Measurements from ENCODE around the gene PRR7. TPM values are rescaled to one million over a fixed set of nuclear protein-coding genes. Genes with fewer than 3 reads are reported as not detected.

The PRR7 gene
- total and polyA plus RNA-seq, 2 of the 13 experiments (the other 11 are each of a cell fraction or from before 2014, with no cell fraction given): 4.8 to 5.0 TPM

DNA sequence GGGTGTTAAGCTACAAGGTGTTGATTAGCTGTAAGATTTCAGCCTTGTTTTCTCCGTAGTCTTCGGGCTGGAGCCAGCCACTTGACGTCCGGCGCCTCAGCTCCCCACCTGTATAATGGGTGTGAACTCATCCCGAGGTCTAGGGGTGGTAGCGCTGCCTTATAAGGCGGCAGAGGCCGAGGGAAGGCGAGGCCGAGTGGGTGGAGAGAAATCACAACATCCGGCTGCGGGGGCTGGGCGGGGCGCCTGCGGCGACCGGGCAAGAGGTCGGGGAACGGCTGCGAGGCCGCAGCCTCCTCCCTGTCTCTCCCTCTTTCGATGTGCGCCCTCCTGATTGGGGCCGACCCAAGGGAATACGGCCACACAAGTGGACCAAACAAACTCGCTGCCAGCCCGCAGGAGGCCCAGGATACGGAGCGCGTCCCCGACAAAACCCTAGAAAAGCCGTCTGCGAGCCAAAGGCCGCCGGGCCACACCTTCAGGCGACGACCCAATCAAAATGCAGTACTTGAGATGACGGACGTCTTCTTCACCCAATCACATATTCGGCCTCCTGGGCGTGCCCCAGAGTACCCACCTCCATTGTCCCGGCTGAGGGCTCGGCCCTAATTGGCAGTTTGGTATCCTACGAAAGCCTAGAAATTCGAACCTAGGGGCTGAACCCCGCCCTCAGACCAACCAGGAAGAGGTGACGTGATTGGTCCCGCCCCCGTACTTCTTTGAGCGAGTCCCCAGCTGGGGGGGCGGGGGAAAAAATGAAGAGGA, 20.6 kb upstream of the PRR7 start (continued):
- no peak for TF ChIP-seq SNAPC2 (CRISPR knock-in tag; IDR thresholded peaks at IDR 0.05)
- TF ChIP-seq, protein P1, sequence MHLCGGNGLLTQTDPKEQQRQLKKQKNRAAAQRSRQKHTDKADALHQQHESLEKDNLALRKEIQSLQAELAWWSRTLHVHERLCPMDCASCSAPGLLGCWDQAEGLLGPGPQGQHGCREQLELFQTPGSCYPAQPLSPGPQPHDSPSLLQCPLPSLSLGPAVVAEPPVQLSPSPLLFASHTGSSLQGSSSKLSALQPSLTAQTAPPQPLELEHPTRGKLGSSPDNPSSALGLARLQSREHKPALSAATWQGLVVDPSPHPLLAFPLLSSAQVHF (CRISPR knock-in tag; IDR thresholded peaks at IDR 0.05): no peak
- no peak for TF ChIP-seq RBM39 (IDR thresholded peaks at IDR 0.05; ENCODE audit: low read depth, low read length, poor library complexity, severe bottlenecking)
- no peak for TF ChIP-seq ZNF296 (CRISPR knock-in tag; conservative IDR thresholded peaks at IDR 0.05)
- TF ChIP-seq SP1 (IDR thresholded peaks at IDR 0.05): no peak
- peak; percentile 59; the same call in 1 of the 2 replicates for TF ChIP-seq SP1 (CRISPR knock-in tag; IDR thresholded peaks at IDR 0.05)
- TF ChIP-seq RAD21 (CRISPR knock-in tag; IDR thresholded peaks at IDR 0.05): peak; percentile 45; the same call in 1 of the 2 replicates
- no peak for TF ChIP-seq RELA (CRISPR knock-in tag; IDR thresholded peaks at IDR 0.05)
- no peak; the same call in 1 of the 2 replicates for TF ChIP-seq ELF4 (CRISPR knock-in tag; IDR thresholded peaks at IDR 0.05; ENCODE audit: borderline replicate concordance)
- TF ChIP-seq REXO4 (CRISPR knock-in tag; IDR thresholded peaks at IDR 0.05; ENCODE audit: borderline replicate concordance): no peak
- TF ChIP-seq ZNF75D (CRISPR knock-in tag; IDR thresholded peaks at IDR 0.05; ENCODE audit: borderline replicate concordance): no peak
- 0 out of 2 replicates have a peak, but pooled peaks have one; percentile 33 for TF ChIP-seq ZFP90 (CRISPR knock-in tag; IDR thresholded peaks at IDR 0.05; ENCODE audit: borderline replicate concordance)
- TF ChIP-seq ZNF883 (CRISPR knock-in tag; IDR thresholded peaks at IDR 0.05; ENCODE audit: not compliant biosample characterization): no peak
- TF ChIP-seq, protein P2, sequence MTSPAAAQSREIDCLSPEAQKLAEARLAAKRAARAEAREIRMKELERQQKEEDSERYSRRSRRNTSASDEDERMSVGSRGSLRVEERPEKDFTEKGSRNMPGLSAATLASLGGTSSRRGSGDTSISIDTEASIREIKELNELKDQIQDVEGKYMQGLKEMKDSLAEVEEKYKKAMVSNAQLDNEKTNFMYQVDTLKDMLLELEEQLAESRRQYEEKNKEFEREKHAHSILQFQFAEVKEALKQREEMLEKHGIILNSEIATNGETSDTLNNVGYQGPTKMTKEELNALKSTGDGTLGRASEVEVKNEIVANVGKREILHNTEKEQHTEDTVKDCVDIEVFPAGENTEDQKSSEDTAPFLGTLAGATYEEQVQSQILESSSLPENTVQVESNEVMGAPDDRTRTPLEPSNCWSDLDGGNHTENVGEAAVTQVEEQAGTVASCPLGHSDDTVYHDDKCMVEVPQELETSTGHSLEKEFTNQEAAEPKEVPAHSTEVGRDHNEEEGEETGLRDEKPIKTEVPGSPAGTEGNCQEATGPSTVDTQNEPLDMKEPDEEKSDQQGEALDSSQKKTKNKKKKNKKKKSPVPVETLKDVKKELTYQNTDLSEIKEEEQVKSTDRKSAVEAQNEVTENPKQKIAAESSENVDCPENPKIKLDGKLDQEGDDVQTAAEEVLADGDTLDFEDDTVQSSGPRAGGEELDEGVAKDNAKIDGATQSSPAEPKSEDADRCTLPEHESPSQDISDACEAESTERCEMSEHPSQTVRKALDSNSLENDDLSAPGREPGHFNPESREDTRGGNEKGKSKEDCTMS (CRISPR knock-in tag; conservative IDR thresholded peaks at IDR 0.05): no peak
- no peak for TF ChIP-seq GABPA (IDR thresholded peaks at IDR 0.05; ENCODE audit: low read depth, low read length)
- TF ChIP-seq GABPA (CRISPR knock-in tag; IDR thresholded peaks at IDR 0.05; ENCODE audit: low read depth): peak; percentile 82
- TF ChIP-seq, protein P3, sequence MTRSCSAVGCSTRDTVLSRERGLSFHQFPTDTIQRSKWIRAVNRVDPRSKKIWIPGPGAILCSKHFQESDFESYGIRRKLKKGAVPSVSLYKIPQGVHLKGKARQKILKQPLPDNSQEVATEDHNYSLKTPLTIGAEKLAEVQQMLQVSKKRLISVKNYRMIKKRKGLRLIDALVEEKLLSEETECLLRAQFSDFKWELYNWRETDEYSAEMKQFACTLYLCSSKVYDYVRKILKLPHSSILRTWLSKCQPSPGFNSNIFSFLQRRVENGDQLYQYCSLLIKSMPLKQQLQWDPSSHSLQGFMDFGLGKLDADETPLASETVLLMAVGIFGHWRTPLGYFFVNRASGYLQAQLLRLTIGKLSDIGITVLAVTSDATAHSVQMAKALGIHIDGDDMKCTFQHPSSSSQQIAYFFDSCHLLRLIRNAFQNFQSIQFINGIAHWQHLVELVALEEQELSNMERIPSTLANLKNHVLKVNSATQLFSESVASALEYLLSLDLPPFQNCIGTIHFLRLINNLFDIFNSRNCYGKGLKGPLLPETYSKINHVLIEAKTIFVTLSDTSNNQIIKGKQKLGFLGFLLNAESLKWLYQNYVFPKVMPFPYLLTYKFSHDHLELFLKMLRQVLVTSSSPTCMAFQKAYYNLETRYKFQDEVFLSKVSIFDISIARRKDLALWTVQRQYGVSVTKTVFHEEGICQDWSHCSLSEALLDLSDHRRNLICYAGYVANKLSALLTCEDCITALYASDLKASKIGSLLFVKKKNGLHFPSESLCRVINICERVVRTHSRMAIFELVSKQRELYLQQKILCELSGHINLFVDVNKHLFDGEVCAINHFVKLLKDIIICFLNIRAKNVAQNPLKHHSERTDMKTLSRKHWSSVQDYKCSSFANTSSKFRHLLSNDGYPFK (CRISPR knock-in tag; IDR thresholded peaks at IDR 0.05; ENCODE audit: borderline replicate concordance): peak; percentile 72; the same call in 1 of the 2 replicates
- TF ChIP-seq, protein P4, sequence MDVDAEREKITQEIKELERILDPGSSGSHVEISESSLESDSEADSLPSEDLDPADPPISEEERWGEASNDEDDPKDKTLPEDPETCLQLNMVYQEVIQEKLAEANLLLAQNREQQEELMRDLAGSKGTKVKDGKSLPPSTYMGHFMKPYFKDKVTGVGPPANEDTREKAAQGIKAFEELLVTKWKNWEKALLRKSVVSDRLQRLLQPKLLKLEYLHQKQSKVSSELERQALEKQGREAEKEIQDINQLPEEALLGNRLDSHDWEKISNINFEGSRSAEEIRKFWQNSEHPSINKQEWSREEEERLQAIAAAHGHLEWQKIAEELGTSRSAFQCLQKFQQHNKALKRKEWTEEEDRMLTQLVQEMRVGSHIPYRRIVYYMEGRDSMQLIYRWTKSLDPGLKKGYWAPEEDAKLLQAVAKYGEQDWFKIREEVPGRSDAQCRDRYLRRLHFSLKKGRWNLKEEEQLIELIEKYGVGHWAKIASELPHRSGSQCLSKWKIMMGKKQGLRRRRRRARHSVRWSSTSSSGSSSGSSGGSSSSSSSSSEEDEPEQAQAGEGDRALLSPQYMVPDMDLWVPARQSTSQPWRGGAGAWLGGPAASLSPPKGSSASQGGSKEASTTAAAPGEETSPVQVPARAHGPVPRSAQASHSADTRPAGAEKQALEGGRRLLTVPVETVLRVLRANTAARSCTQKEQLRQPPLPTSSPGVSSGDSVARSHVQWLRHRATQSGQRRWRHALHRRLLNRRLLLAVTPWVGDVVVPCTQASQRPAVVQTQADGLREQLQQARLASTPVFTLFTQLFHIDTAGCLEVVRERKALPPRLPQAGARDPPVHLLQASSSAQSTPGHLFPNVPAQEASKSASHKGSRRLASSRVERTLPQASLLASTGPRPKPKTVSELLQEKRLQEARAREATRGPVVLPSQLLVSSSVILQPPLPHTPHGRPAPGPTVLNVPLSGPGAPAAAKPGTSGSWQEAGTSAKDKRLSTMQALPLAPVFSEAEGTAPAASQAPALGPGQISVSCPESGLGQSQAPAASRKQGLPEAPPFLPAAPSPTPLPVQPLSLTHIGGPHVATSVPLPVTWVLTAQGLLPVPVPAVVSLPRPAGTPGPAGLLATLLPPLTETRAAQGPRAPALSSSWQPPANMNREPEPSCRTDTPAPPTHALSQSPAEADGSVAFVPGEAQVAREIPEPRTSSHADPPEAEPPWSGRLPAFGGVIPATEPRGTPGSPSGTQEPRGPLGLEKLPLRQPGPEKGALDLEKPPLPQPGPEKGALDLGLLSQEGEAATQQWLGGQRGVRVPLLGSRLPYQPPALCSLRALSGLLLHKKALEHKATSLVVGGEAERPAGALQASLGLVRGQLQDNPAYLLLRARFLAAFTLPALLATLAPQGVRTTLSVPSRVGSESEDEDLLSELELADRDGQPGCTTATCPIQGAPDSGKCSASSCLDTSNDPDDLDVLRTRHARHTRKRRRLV (CRISPR knock-in tag; IDR thresholded peaks at IDR 0.05): no peak

Data from HepG2 (cell line).